HEK293 (cell line): ENCODE data around the gene PLEKHA4.

Experiments
- CTCF ChIA-PET: fragments of 350-600 bp; formaldehyde crosslinking; extraction: SDS; loops from one replicate; lab custom pipeline; 2021; ENCODE audit warnings: antibody characterized with exemption; lab: Yijun Ruan, JAX
- POLR2A ChIA-PET: fragments of 300-600 bp; formaldehyde crosslinking; extraction: SDS; loops from one replicate; lab custom pipeline; 2020; ENCODE audit warnings: antibody characterized with exemption, inconsistent platforms; lab: Yijun Ruan, JAX
- H3K27ac ChIP-seq: fragments of 200-500 bp; sonication (Bioruptor generic); 2 replicates; pipeline ENCODE4 v1.5.1; 2014; ENCODE audit warnings: low read depth, low read length, control low read depth, inconsistent platforms; ENCODE audit errors: extremely low read depth
- H3K36me3 ChIP-seq, 2 experiments: fragments of 200-500 bp in 1 of 2; sonication (Bioruptor generic) in 1 of 2; 1 replicate in 1 of 2; 2 replicates in 1 of 2; pipeline ENCODE4 v1.5.1; 2014 to 2017; ENCODE audit warnings: inconsistent platforms in 2 of 2, low read length in 2 of 2; ENCODE audit not compliant: control insufficient read depth in 2 of 2, insufficient read depth in 1 of 2
- H3K4me1 ChIP-seq: fragments of 200-500 bp; sonication (Bioruptor generic); 2 replicates; pipeline ENCODE4 v1.5.1; 2014; ENCODE audit warnings: mild to moderate bottlenecking, low read length, inconsistent platforms; ENCODE audit not compliant: control insufficient read depth, insufficient read depth
- H3K4me3 ChIP-seq: 2 replicates; pipeline ENCODE4 v1.5.1; 2011; ENCODE audit warnings: low read depth, mild to moderate bottlenecking, control low read depth, low read length, moderate library complexity
- H3K9me3 ChIP-seq: fragments of 200-500 bp; sonication (Bioruptor generic); 2 replicates; pipeline ENCODE4 v1.5.1; 2014; ENCODE audit warnings: low read depth, low read length, inconsistent platforms; ENCODE audit not compliant: control insufficient read depth, insufficient read depth
- EGR2 ChIP-seq: fragments of 450-650 bp; formaldehyde crosslinking; IDR thresholded peaks from 2 replicates; pipeline ENCODE4 v1.5.1; 2016; ENCODE audit warnings: low read depth, missing biosample characterization, missing genetic modification characterization
- GLIS1 ChIP-seq: fragments of 450-650 bp; formaldehyde crosslinking; IDR thresholded peaks from 2 replicates; pipeline ENCODE4 v1.5.1; 2016; ENCODE audit warnings: missing biosample characterization, missing genetic modification characterization
- KLF16 ChIP-seq: fragments of 450-650 bp; formaldehyde crosslinking; IDR thresholded peaks from 2 replicates; pipeline ENCODE4 v1.5.1; 2017; ENCODE audit warnings: missing biosample characterization, missing genetic modification characterization
- KLF7 ChIP-seq: fragments of 450-650 bp; formaldehyde crosslinking; IDR thresholded peaks from 2 replicates; pipeline ENCODE4 v1.5.1; 2016; ENCODE audit warnings: missing biosample characterization, missing genetic modification characterization, borderline replicate concordance
- OSR2 ChIP-seq: fragments of 450-650 bp; formaldehyde crosslinking; IDR thresholded peaks from 2 replicates; pipeline ENCODE4 v1.5.1; 2016; ENCODE audit warnings: missing biosample characterization, missing genetic modification characterization
- PATZ1 ChIP-seq: fragments of 450-650 bp; formaldehyde crosslinking; IDR thresholded peaks from 2 replicates; pipeline ENCODE4 v1.5.1; 2016; ENCODE audit warnings: missing biosample characterization, missing genetic modification characterization
- SP2 ChIP-seq: fragments of 450-650 bp; formaldehyde crosslinking; IDR thresholded peaks from 2 replicates; pipeline ENCODE4 v1.5.1; 2016; ENCODE audit warnings: missing biosample characterization, missing genetic modification characterization
- ZBTB20 ChIP-seq: fragments of 450-650 bp; formaldehyde crosslinking; IDR thresholded peaks from 2 replicates; pipeline ENCODE4 v1.5.1; 2016; ENCODE audit warnings: missing biosample characterization, missing genetic modification characterization
- ZBTB44 ChIP-seq: fragments of 450-650 bp; IDR thresholded peaks from 2 replicates; pipeline ENCODE4 v1.5.1; 2018; ENCODE audit warnings: missing biosample characterization, mild to moderate bottlenecking, missing genetic modification characterization
- ZFP37 ChIP-seq: fragments of 450-650 bp; formaldehyde crosslinking; IDR thresholded peaks from 2 replicates; pipeline ENCODE4 v1.5.1; 2016; ENCODE audit warnings: missing biosample characterization, missing genetic modification characterization
- ZIC2 ChIP-seq: fragments of 450-650 bp; formaldehyde crosslinking; IDR thresholded peaks from 2 replicates; pipeline ENCODE4 v1.5.1; 2016; ENCODE audit warnings: missing biosample characterization, missing genetic modification characterization
- ZNF175 ChIP-seq: fragments of 450-650 bp; formaldehyde crosslinking; IDR thresholded peaks from 2 replicates; pipeline ENCODE4 v1.5.1; 2016; ENCODE audit warnings: missing biosample characterization, missing genetic modification characterization
- ZNF24 ChIP-seq: fragments of 450-650 bp; formaldehyde crosslinking; IDR thresholded peaks from 2 replicates; pipeline ENCODE4 v1.5.1; 2016; ENCODE audit warnings: missing biosample characterization, missing genetic modification characterization
- ZNF341 ChIP-seq: fragments of 450-650 bp; formaldehyde crosslinking; IDR thresholded peaks from 2 replicates; pipeline ENCODE4; 2016; ENCODE audit warnings: low read depth, missing biosample characterization, missing genetic modification characterization
- ZNF350 ChIP-seq: fragments of 450-650 bp; formaldehyde crosslinking; IDR thresholded peaks from 2 replicates; pipeline ENCODE4 v1.5.0; 2017; ENCODE audit warnings: missing biosample characterization, mild to moderate bottlenecking, missing genetic modification characterization
- ZNF391 ChIP-seq: fragments of 450-650 bp; formaldehyde crosslinking; IDR thresholded peaks from 2 replicates; pipeline ENCODE4 v1.5.1; 2016; ENCODE audit warnings: low read depth, missing biosample characterization, missing genetic modification characterization, borderline replicate concordance
- ZNF394 ChIP-seq: fragments of 450-650 bp; formaldehyde crosslinking; IDR thresholded peaks from 2 replicates; pipeline ENCODE4 v1.5.1; 2016; ENCODE audit warnings: missing biosample characterization, missing genetic modification characterization, mild to moderate bottlenecking, moderate library complexity, borderline replicate concordance
- ZNF423 ChIP-seq: fragments of 450-650 bp; formaldehyde crosslinking; IDR thresholded peaks from 2 replicates; pipeline ENCODE4 v1.5.1; 2016; ENCODE audit warnings: missing biosample characterization, missing genetic modification characterization
- ZNF530 ChIP-seq: fragments of 450-650 bp; formaldehyde crosslinking; IDR thresholded peaks from 2 replicates; pipeline ENCODE4 v1.5.1; 2016; ENCODE audit warnings: low read depth, missing biosample characterization, missing genetic modification characterization
- TF ChIP-seq, protein P1 (sequence below): fragments of 450-650 bp; formaldehyde crosslinking; IDR thresholded peaks from 2 replicates; pipeline ENCODE4; 2016; ENCODE audit warnings: missing biosample characterization, missing genetic modification characterization
- TF ChIP-seq, protein P2 (sequence below): fragments of 450-650 bp; formaldehyde crosslinking; conservative IDR thresholded peaks from 2 replicates; pipeline ENCODE4 v1.5.1; 2016; ENCODE audit warnings: low read depth, missing biosample characterization, missing genetic modification characterization
- TF ChIP-seq, protein P3 (sequence below): fragments of 450-650 bp; formaldehyde crosslinking; IDR thresholded peaks from 2 replicates; pipeline ENCODE4 v1.5.1; 2016; ENCODE audit warnings: missing biosample characterization, missing genetic modification characterization
- TF ChIP-seq, protein P4 (sequence below): fragments of 450-650 bp; formaldehyde crosslinking; IDR thresholded peaks from 2 replicates; pipeline ENCODE4 v1.5.1; 2016; ENCODE audit warnings: missing biosample characterization, missing genetic modification characterization

The PLEKHA4 gene

GRCh38 chr19:48872884-48873475 is 4.6 kb upstream of the PLEKHA4 start:
- ChIA-PET CTCF (interaction anchor here (0.6 to 4.1 kb wide), 4 partner anchors 30 to 579 kb away, joined by 3 to 22 read pairs (median 7); partner anchors contain the start of gene PIH1D1), POLR2A (interaction anchor here (0.9 to 3.2 kb wide), 17 partner anchors 13 to 254 kb away, joined by 3 to 33 read pairs (median 10); partner anchors contain the start of genes BAX, DHDH, FTL and GYS1)
- TF ChIP-seq EGR2 (tag by site-specific recombination) (no peak), ZNF391 (tag by site-specific recombination) (no peak), ZNF341 (no peak), ZFP37 (tag by site-specific recombination) (no peak), ZNF423 (tag by site-specific recombination) (no peak), ZIC2 (0 out of 2 replicates have a peak, but pooled peaks have one; percentile 32), ZNF24 (tag by site-specific recombination) (peak; percentile 18; the same call in 1 of the 2 replicates), OSR2 (tag by site-specific recombination) (no peak), ZNF530 (no peak), ZBTB20 (tag by site-specific recombination) (no peak; the same call in 1 of the 2 replicates), ZBTB44 (tag by site-specific recombination) (peak; percentile 9; the same call in 1 of the 2 replicates), ZNF350 (tag by site-specific recombination) (no peak), KLF7 (tag by site-specific recombination) (peak; percentile 68; the same call in 1 of the 2 replicates), PATZ1 (tag by site-specific recombination) (peak; percentile 65), ZNF175 (tag by site-specific recombination) (no peak), ZNF394 (tag by site-specific recombination) (peak; percentile 99), SP2 (tag by site-specific recombination) (peak; percentile 14), KLF16 (tag by site-specific recombination) (peak; percentile 58), GLIS1 (tag by site-specific recombination) (0 out of 2 replicates have a peak, but pooled peaks have one; percentile 4)
- TF ChIP-seq, protein P1, sequence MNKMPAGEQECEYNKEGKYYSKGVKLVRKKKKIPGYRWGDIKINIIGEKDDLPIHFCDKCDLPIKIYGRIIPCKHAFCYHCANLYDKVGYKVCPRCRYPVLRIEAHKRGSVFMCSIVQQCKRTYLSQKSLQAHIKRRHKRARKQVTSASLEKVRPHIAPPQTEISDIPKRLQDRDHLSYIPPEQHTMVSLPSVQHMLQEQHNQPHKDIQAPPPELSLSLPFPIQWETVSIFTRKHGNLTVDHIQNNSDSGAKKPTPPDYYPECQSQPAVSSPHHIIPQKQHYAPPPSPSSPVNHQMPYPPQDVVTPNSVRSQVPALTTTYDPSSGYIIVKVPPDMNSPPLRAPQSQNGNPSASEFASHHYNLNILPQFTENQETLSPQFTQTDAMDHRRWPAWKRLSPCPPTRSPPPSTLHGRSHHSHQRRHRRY (tag by site-specific recombination): no peak
- TF ChIP-seq, protein P2, sequence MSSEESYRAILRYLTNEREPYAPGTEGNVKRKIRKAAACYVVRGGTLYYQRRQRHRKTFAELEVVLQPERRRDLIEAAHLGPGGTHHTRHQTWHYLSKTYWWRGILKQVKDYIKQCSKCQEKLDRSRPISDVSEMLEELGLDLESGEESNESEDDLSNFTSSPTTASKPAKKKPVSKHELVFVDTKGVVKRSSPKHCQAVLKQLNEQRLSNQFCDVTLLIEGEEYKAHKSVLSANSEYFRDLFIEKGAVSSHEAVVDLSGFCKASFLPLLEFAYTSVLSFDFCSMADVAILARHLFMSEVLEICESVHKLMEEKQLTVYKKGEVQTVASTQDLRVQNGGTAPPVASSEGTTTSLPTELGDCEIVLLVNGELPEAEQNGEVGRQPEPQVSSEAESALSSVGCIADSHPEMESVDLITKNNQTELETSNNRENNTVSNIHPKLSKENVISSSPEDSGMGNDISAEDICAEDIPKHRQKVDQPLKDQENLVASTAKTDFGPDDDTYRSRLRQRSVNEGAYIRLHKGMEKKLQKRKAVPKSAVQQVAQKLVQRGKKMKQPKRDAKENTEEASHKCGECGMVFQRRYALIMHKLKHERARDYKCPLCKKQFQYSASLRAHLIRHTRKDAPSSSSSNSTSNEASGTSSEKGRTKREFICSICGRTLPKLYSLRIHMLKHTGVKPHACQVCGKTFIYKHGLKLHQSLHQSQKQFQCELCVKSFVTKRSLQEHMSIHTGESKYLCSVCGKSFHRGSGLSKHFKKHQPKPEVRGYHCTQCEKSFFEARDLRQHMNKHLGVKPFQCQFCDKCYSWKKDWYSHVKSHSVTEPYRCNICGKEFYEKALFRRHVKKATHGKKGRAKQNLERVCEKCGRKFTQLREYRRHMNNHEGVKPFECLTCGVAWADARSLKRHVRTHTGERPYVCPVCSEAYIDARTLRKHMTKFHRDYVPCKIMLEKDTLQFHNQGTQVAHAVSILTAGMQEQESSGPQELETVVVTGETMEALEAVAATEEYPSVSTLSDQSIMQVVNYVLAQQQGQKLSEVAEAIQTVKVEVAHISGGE: peak; percentile 43; the same call in 1 of the 2 replicates
- TF ChIP-seq, protein P3, sequence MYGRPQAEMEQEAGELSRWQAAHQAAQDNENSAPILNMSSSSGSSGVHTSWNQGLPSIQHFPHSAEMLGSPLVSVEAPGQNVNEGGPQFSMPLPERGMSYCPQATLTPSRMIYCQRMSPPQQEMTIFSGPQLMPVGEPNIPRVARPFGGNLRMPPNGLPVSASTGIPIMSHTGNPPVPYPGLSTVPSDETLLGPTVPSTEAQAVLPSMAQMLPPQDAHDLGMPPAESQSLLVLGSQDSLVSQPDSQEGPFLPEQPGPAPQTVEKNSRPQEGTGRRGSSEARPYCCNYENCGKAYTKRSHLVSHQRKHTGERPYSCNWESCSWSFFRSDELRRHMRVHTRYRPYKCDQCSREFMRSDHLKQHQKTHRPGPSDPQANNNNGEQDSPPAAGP (tag by site-specific recombination): peak; percentile 60; the same call in 1 of the 2 replicates
- TF ChIP-seq, protein P4, sequence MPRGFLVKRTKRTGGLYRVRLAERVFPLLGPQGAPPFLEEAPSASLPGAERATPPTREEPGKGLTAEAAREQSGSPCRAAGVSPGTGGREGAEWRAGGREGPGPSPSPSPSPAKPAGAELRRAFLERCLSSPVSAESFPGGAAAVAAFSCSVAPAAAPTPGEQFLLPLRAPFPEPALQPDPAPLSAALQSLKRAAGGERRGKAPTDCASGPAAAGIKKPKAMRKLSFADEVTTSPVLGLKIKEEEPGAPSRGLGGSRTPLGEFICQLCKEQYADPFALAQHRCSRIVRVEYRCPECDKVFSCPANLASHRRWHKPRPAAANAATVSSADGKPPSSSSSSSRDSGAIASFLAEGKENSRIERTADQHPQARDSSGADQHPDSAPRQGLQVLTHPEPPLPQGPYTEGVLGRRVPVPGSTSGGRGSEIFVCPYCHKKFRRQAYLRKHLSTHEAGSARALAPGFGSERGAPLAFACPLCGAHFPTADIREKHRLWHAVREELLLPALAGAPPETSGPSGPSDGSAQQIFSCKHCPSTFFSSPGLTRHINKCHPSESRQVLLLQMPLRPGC (tag by site-specific recombination): 0 out of 2 replicates have a peak, but pooled peaks have one; percentile 65

More at GRCh38 chr19:48872884-48873475, 4.6 kb upstream of the PLEKHA4 start:
- Histone ChIP-seq H3K36me3 (peaks cover 0 to 29% of the 10 kb centered on the region in 2 experiments; a peak in 2 of 3 replicates), H3K9me3 (no peaks in the 10 kb centered on the region), H3K27ac (peak overlapping the region; percentile 93), H3K4me1 (peaks cover 31% of the 10 kb centered on the region), H3K4me3 (peak overlapping the region; percentile 80)
